H9 (cell line): Measurements from ENCODE around the gene MKNK2. TPM values are rescaled to one million over a fixed set of nuclear protein-coding genes. Genes with fewer than 3 reads are reported as not detected.

Source experiments
- DNase-seq: peaks from one replicate; pipeline ENCODE4 v3.0.0-alpha.2; 2017
- H2AFZ ChIP-seq: one replicate; pipeline ENCODE4 v1.6.1; 2013; ENCODE audit warnings: mild to moderate bottlenecking, low read length, control low read depth, moderate library complexity
- H2AK5ac ChIP-seq: 2 replicates; pipeline ENCODE4 v1.6.1; 2013; ENCODE audit warnings: low read length, control low read depth, mixed read lengths; ENCODE audit not compliant: insufficient read length
- H2BK120ac ChIP-seq: one replicate; pipeline ENCODE4 v1.6.1; 2013; ENCODE audit warnings: low read depth, mild to moderate bottlenecking, low read length, control low read depth, inconsistent platforms; ENCODE audit not compliant: poor library complexity, severe bottlenecking
- H2BK12ac ChIP-seq: 2 replicates; pipeline ENCODE4 v1.6.1; 2013; ENCODE audit warnings: low read length, control low read depth, mixed read lengths, low read depth; ENCODE audit not compliant: insufficient read length
- H2BK15ac ChIP-seq: 2 replicates; pipeline ENCODE4 v1.6.1; 2013; ENCODE audit warnings: low read depth, low read length, control low read depth
- H2BK20ac ChIP-seq: one replicate; pipeline ENCODE4 v1.6.1; 2013; ENCODE audit warnings: low read depth, mild to moderate bottlenecking, low read length, control low read depth, inconsistent platforms; ENCODE audit not compliant: poor library complexity, severe bottlenecking
- H2BK5ac ChIP-seq: 2 replicates; pipeline ENCODE4 v1.6.1; 2013; ENCODE audit warnings: low read length, control low read depth, mixed read lengths; ENCODE audit not compliant: insufficient read length
- H3K14ac ChIP-seq: 2 replicates; pipeline ENCODE4 v1.6.1; 2013; ENCODE audit warnings: low read length, control low read depth; ENCODE audit not compliant: insufficient read depth
- H3K18ac ChIP-seq: 2 replicates; pipeline ENCODE4 v1.6.1; 2013; ENCODE audit warnings: low read depth, mild to moderate bottlenecking, mixed read lengths, low read length, control low read depth; ENCODE audit not compliant: insufficient read length
- H3K23ac ChIP-seq: 2 replicates; pipeline ENCODE4 v1.6.1; 2013; ENCODE audit warnings: low read length, control low read depth, mixed read lengths, low read depth; ENCODE audit not compliant: insufficient read length
- H3K23me2 ChIP-seq: 2 replicates; pipeline ENCODE4 v1.6.1; 2013; ENCODE audit warnings: low read depth, mild to moderate bottlenecking, mixed read lengths, low read length, control low read depth; ENCODE audit not compliant: insufficient read length, poor library complexity, severe bottlenecking
- H3K27ac ChIP-seq: 2 replicates; pipeline ENCODE4 v1.5.1; 2013; ENCODE audit warnings: low read length, control low read depth, mixed read lengths, low read depth; ENCODE audit not compliant: insufficient read length
- H3K27me3 ChIP-seq: 2 replicates; pipeline ENCODE4 v1.6.1; 2013; ENCODE audit warnings: low read length, control low read depth, inconsistent platforms; ENCODE audit not compliant: insufficient read depth
- H3K4ac ChIP-seq: 2 replicates; pipeline ENCODE4 v1.6.1; 2013; ENCODE audit warnings: low read depth, mild to moderate bottlenecking, control low read depth, inconsistent platforms, low read length, moderate library complexity
- H3K4me1 ChIP-seq: 2 replicates; pipeline ENCODE4 v1.6.1; 2013; ENCODE audit warnings: low read length, control low read depth, inconsistent platforms; ENCODE audit not compliant: insufficient read depth
- H3K4me2 ChIP-seq: 2 replicates; pipeline ENCODE4 v1.6.1; 2013; ENCODE audit warnings: low read length, control low read depth, mixed read lengths; ENCODE audit not compliant: insufficient read length, insufficient read depth
- H3K56ac ChIP-seq: 2 replicates; pipeline ENCODE4 v1.6.1; 2013; ENCODE audit warnings: low read depth, mild to moderate bottlenecking, mixed read lengths, low read length, control low read depth; ENCODE audit not compliant: insufficient read length
- H3K79me1 ChIP-seq: 2 replicates; pipeline ENCODE4 v1.6.1; 2013; ENCODE audit warnings: low read depth, mild to moderate bottlenecking, moderate library complexity, low read length, control low read depth, inconsistent platforms; ENCODE audit not compliant: insufficient read depth, poor library complexity, severe bottlenecking
- H3K79me2 ChIP-seq: 2 replicates; pipeline ENCODE4 v1.6.1; 2013; ENCODE audit warnings: low read length, control low read depth, inconsistent platforms; ENCODE audit not compliant: insufficient read depth
- H3K9ac ChIP-seq: 2 replicates; pipeline ENCODE4 v1.6.1; 2013; ENCODE audit warnings: low read length, control low read depth, mixed read lengths; ENCODE audit not compliant: insufficient read length; ENCODE audit errors: extremely low read depth
- H3K9me3 ChIP-seq: one replicate; pipeline ENCODE4 v1.6.1; 2013; ENCODE audit warnings: low read depth, low read length, inconsistent platforms; ENCODE audit not compliant: control insufficient read depth
- H3T11ph ChIP-seq: one replicate; pipeline ENCODE4 v1.6.1; 2013; ENCODE audit warnings: mild to moderate bottlenecking, low read length, control low read depth, inconsistent platforms
- H4K20me1 ChIP-seq: one replicate; pipeline ENCODE4 v1.6.1; 2013; ENCODE audit not compliant: control insufficient read depth, insufficient read length, insufficient read depth
- H4K5ac ChIP-seq: 2 replicates; pipeline ENCODE4 v1.6.1; 2013; ENCODE audit warnings: low read depth, mild to moderate bottlenecking, mixed read lengths, low read length, control low read depth; ENCODE audit not compliant: insufficient read length
- H4K8ac ChIP-seq: replicated peaks from 2 replicates; pipeline ENCODE4 v1.6.1; 2013; ENCODE audit warnings: low read length, control low read depth, mixed read lengths, low read depth; ENCODE audit not compliant: insufficient read length
- H4K91ac ChIP-seq: 2 replicates; pipeline ENCODE4 v1.6.1; 2013; ENCODE audit warnings: low read depth, mild to moderate bottlenecking, moderate library complexity, mixed read lengths, low read length, control low read depth; ENCODE audit not compliant: insufficient read length
- H3K27ac Mint-ChIP-seq, 3 experiments: 2 replicates in 2 of 3; 3 replicates in 1 of 3; pipeline ENCODE4 v1.8.0; 2020 to 2021; ENCODE audit warnings: mixed read lengths in 3 of 3, mild to moderate bottlenecking in 1 of 3, moderate library complexity in 1 of 3
- H3K27me3 Mint-ChIP-seq: 2 replicates; pipeline ENCODE4 v1.8.0; 2021; ENCODE audit warnings: low read depth, mild to moderate bottlenecking, moderate library complexity, mixed read lengths
- H3K36me3 Mint-ChIP-seq, 3 experiments: 2 replicates in 2 of 3; 3 replicates in 1 of 3; pipeline ENCODE4 v1.8.0; 2020 to 2021; ENCODE audit warnings: low read depth in 3 of 3, mixed read lengths in 3 of 3; ENCODE audit not compliant: insufficient read depth in 1 of 3
- H3K4me1 Mint-ChIP-seq, 2 experiments: 2 replicates each; pipeline ENCODE4 v1.8.0; 2020; ENCODE audit warnings: mixed read lengths in 2 of 2
- H3K4me3 Mint-ChIP-seq, 2 experiments: 2 replicates in 1 of 2; 3 replicates in 1 of 2; pipeline ENCODE4 v1.8.0; 2020 to 2021; ENCODE audit warnings: mild to moderate bottlenecking in 2 of 2, mixed read lengths in 2 of 2, moderate library complexity in 1 of 2
- H3K9me3 Mint-ChIP-seq, 2 experiments: 2 replicates in 1 of 2; 3 replicates in 1 of 2; pipeline ENCODE4 v1.8.0; 2020; ENCODE audit warnings: mild to moderate bottlenecking in 2 of 2, mixed read lengths in 2 of 2, moderate library complexity in 1 of 2
- CTCF ChIP-seq: fragments of 200-600 bp; sonication (generic); conservative IDR thresholded peaks from 3 replicates; pipeline ENCODE4 v1.8.0; 2021; ENCODE audit warnings: antibody characterized with exemption, mild to moderate bottlenecking
- WGBS: extraction: QIAGEN DNeasy Blood & Tissue Kit; methylation state at CpG from one replicate; pipeline ENCODE4 v1.1.7; 2013; ENCODE audit warnings: missing lambda C conversion rate, low lambda C conversion rate, mixed read lengths; ENCODE audit not compliant: insufficient read length; ENCODE audit errors: extremely low coverage; 5-methylcytosine and 5-hydroxymethylcytosine counted together
- total RNA-seq: library from RNA; stranded (reverse); gene quantifications from 2 replicates; pipeline ENCODE4 v1.2.1, GENCODE V29; 2021

MKNK2 gene
- total RNA-seq, 1 experiment from 2014 or later = 153 TPM

GRCh38 chr19:2055931-2056836 is 5.1 kb upstream of the MKNK2 start:
- Histone ChIP-seq H3K4me1 (no peaks in the 10 kb centered on the region), H4K8ac (no peak overlapping the region), H3T11ph (no peak overlapping the region), H2BK12ac (no peak overlapping the region), H3K23ac (no peak overlapping the region), H2AFZ (no peak overlapping the region), H3K18ac (no peak overlapping the region), H2BK20ac (no peak overlapping the region), H3K79me1 (no peaks in the 10 kb centered on the region), H3K79me2 (no peaks in the 10 kb centered on the region), H3K27ac (no peak overlapping the region), H4K91ac (no peak overlapping the region), H3K27me3 (no peaks in the 10 kb centered on the region), H2BK15ac (no peak overlapping the region), H3K23me2 (peaks cover 5% of the 10 kb centered on the region), H3K9me3 (no peaks in the 10 kb centered on the region), H3K4me2 (no peak overlapping the region), H3K4ac (no peak overlapping the region), H3K14ac (no peak overlapping the region), H4K20me1 (no peaks in the 10 kb centered on the region), H3K56ac (no peak overlapping the region), H4K5ac (no peak overlapping the region), H3K9ac (no peak overlapping the region), H2BK120ac (no peak overlapping the region), H2BK5ac (no peak overlapping the region), H2AK5ac (no peak overlapping the region)
- Mint-ChIP-seq H3K4me3 (no peak overlapping the region; a peak in 1 of 5 replicates), H3K27me3 (no peaks in the 10 kb centered on the region), H3K4me1 (peaks cover 15 to 33% of the 10 kb centered on the region in 2 experiments), H3K9me3 (no peaks in the 10 kb centered on the region; a peak in 1 of 5 replicates), H3K27ac (peak overlapping the region in 1 of 3 experiments; percentile 77; a peak in 2 of 7 replicates), H3K36me3 (no peaks in the 10 kb centered on the region)
- DNase-seq = no peak
- WGBS = no CpG with 5 or more reads among the region's 22 CpGs
- TF ChIP-seq CTCF = no peak
